ENCODE results near the gene FSD1L.

- TF ChIP-seq CTCF (IDR thresholded peaks at IDR 0.05) (no peak), POLR2A (IDR thresholded peaks at IDR 0.05) (no peak)
Measured at GRCh38 chr9:105421154-105421553, 26.7 kb upstream of the FSD1L start.

Measured in esophagus squamous epithelium (tissue), 4 donors.